ENCODE results near the gene OBSL1.

Gene OBSL1

DNA sequence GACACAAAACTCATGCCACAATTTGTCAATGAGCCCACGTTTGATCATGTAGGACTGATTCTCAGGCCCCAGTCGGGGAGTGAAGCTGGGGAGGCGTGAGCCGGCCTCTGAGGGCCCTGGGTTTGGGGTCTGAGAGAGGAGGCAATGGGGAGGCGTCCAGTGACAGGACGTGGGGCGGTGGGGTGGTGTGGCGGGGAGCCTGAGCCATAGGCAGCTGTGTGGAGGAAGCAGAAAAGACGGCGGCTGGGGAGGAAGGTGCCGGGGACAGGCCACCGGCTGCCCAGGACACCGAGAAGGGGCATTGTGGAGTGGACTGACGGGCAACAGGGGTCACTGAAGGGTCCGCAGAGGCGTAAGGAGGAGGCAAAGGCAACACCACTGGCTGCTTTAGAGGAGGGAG lies 34.9 kb downstream of the OBSL1 start:
- Histone ChIP-seq H3F3A (ENCODE audit: low read depth) (no peaks in the 10 kb centered on the region), H4K20me1 (ENCODE audit: insufficient read depth, low read length, poor library complexity, severe bottlenecking) (no peaks in the 10 kb centered on the region)
- no peak for TF ChIP-seq EZH2phosphoT487 (IDR thresholded peaks at IDR 0.05; ENCODE audit: borderline replicate concordance)
- TF ChIP-seq, protein P1, sequence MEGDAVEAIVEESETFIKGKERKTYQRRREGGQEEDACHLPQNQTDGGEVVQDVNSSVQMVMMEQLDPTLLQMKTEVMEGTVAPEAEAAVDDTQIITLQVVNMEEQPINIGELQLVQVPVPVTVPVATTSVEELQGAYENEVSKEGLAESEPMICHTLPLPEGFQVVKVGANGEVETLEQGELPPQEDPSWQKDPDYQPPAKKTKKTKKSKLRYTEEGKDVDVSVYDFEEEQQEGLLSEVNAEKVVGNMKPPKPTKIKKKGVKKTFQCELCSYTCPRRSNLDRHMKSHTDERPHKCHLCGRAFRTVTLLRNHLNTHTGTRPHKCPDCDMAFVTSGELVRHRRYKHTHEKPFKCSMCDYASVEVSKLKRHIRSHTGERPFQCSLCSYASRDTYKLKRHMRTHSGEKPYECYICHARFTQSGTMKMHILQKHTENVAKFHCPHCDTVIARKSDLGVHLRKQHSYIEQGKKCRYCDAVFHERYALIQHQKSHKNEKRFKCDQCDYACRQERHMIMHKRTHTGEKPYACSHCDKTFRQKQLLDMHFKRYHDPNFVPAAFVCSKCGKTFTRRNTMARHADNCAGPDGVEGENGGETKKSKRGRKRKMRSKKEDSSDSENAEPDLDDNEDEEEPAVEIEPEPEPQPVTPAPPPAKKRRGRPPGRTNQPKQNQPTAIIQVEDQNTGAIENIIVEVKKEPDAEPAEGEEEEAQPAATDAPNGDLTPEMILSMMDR (conservative IDR thresholded peaks at IDR 0.05; ENCODE audit: low read length): no peak

DNA sequence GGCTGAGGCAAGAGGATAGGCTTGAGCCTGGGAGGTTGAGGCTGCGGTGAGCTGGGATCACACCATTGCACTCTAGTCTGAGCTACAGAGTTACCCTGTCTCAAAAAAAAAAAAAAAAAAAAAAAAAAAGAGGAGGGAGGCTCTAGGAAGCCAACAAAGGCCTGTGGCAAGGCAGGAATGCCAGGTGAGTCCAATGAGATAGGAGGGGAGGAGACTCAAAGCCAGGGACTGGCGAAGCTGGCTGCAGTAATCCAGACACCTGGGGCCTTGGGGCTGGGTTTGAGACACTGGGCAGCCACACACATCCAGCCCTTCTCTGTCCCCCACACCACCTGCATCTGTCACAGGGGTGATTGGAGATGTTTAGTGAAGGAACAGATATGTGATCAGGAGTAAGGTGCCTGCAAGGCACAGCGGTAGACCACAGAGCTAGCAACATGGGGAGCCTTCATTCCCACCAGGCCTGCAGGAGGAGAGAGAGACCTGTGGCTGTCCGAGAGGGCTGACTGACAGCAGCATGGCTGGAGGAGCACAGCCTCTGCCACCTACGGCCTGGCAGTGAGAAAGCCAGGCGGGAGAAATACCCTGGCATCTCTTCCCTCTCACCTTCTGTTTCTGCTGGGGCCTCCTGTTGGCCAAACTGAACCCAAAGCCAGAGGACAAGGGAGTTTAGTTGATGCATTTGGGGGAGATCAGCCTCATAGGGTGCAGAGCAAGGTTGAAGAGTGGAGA lies 37.2 kb downstream of the OBSL1 start:
- H3F3A ChIP-seq (ENCODE audit: low read depth): no peaks in the 10 kb centered on the region
- H3K9me3 ChIP-seq (ENCODE audit: insufficient read depth, low read depth, low read length): no peaks in the 10 kb centered on the region
- no peak overlapping the region for H2AFZ ChIP-seq (ENCODE audit: low read length)
- no peaks in the 10 kb centered on the region for H4K20me1 ChIP-seq (ENCODE audit: insufficient read depth, low read length, poor library complexity, severe bottlenecking)
- no peaks in the 10 kb centered on the region for H3K27me3 ChIP-seq (ENCODE audit: insufficient read depth, low read length, poor library complexity, severe bottlenecking)
- H3K79me2 ChIP-seq (ENCODE audit: insufficient read depth, low read length): no peaks in the 10 kb centered on the region
- H3K36me3 ChIP-seq (ENCODE audit: insufficient read depth, low read length): no peaks in the 10 kb centered on the region
- no peaks in the 10 kb centered on the region for H3K9me2 ChIP-seq (replicated peaks; ENCODE audit: low read depth, low read length)
- H3K4me1 ChIP-seq (ENCODE audit: insufficient read depth, low read length, poor library complexity, severe bottlenecking): no peaks in the 10 kb centered on the region
- H3K4me3 ChIP-seq (ENCODE audit: low read length, poor library complexity, severe bottlenecking): no peak overlapping the region
- TF ChIP-seq, protein P1 (conservative IDR thresholded peaks at IDR 0.05; ENCODE audit: low read length): no peak
- TF ChIP-seq EZH2phosphoT487 (IDR thresholded peaks at IDR 0.05; ENCODE audit: borderline replicate concordance): no peak
- no peak overlapping the region for H3K9ac ChIP-seq (ENCODE audit: low read depth, low read length, poor library complexity, severe bottlenecking)
- no peak overlapping the region for H3K4me2 ChIP-seq (ENCODE audit: low read depth, low read length, poor library complexity, severe bottlenecking)

More for the DNA sequence above, 34.9 kb downstream of the OBSL1 start:
- Histone ChIP-seq H3K4me1 (ENCODE audit: insufficient read depth, low read length, poor library complexity, severe bottlenecking) (no peaks in the 10 kb centered on the region), H3K79me2 (ENCODE audit: insufficient read depth, low read length) (no peaks in the 10 kb centered on the region), H3K9me2 (replicated peaks; ENCODE audit: low read depth, low read length) (no peaks in the 10 kb centered on the region), H3K4me2 (ENCODE audit: low read depth, low read length, poor library complexity, severe bottlenecking) (no peak overlapping the region), H3K36me3 (ENCODE audit: insufficient read depth, low read length) (no peaks in the 10 kb centered on the region), H2AFZ (ENCODE audit: low read length) (no peak overlapping the region), H3K27me3 (ENCODE audit: insufficient read depth, low read length, poor library complexity, severe bottlenecking) (no peaks in the 10 kb centered on the region), H3K9me3 (ENCODE audit: insufficient read depth, low read depth, low read length) (no peaks in the 10 kb centered on the region), H3K9ac (ENCODE audit: low read depth, low read length, poor library complexity, severe bottlenecking) (no peak overlapping the region), H3K4me3 (ENCODE audit: low read length, poor library complexity, severe bottlenecking) (no peak overlapping the region)

DNA sequence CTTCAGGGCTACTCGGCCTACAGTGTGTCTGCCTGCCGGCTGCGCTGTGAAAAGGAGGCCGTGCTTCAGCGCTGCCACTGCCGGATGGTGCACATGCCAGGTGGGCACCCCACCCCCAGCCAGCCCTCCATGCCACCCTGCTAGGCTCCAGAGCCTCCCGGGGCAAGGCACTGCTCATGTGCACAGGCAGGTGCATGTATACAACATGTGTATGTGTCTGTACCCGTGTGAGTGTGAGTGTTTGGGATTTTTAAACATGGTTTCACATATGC lies 39.0 kb downstream of the OBSL1 start:
- H3K4me2 ChIP-seq (ENCODE audit: low read depth, low read length, poor library complexity, severe bottlenecking): no peak overlapping the region
- H4K20me1 ChIP-seq (ENCODE audit: insufficient read depth, low read length, poor library complexity, severe bottlenecking): no peaks in the 10 kb centered on the region
- no peaks in the 10 kb centered on the region for H3K27me3 ChIP-seq (ENCODE audit: insufficient read depth, low read length, poor library complexity, severe bottlenecking)
- no peaks in the 10 kb centered on the region for H3K79me2 ChIP-seq (ENCODE audit: insufficient read depth, low read length)
- no peak overlapping the region for H2AFZ ChIP-seq (ENCODE audit: low read length)
- no peaks in the 10 kb centered on the region for H3K36me3 ChIP-seq (ENCODE audit: insufficient read depth, low read length)
- H3K9ac ChIP-seq (ENCODE audit: low read depth, low read length, poor library complexity, severe bottlenecking): no peak overlapping the region
- TF ChIP-seq, protein P1 (conservative IDR thresholded peaks at IDR 0.05; ENCODE audit: low read length): no peak
- TF ChIP-seq EZH2phosphoT487 (IDR thresholded peaks at IDR 0.05; ENCODE audit: borderline replicate concordance): no peak
- H3K4me1 ChIP-seq (ENCODE audit: insufficient read depth, low read length, poor library complexity, severe bottlenecking): no peaks in the 10 kb centered on the region
- H3K4me3 ChIP-seq (ENCODE audit: low read length, poor library complexity, severe bottlenecking): no peak overlapping the region
- H3F3A ChIP-seq (ENCODE audit: low read depth): no peaks in the 10 kb centered on the region
- no peaks in the 10 kb centered on the region for H3K9me2 ChIP-seq (replicated peaks; ENCODE audit: low read depth, low read length)
- H3K9me3 ChIP-seq (ENCODE audit: insufficient read depth, low read depth, low read length): no peaks in the 10 kb centered on the region
